SH-SY5Y (cell line): Measurements from ENCODE around the gene TMEM47.

Experiments used
- GATA2 ChIP-seq: IDR thresholded peaks from 2 replicates; pipeline ENCODE4 v1.6.1; 2011; ENCODE audit warnings: mild to moderate bottlenecking, low read depth, low read length
- GATA3 ChIP-seq: IDR thresholded peaks from 2 replicates; pipeline ENCODE4 v1.6.1; 2011; ENCODE audit warnings: low read depth, mild to moderate bottlenecking, low read length, moderate library complexity

DNA sequence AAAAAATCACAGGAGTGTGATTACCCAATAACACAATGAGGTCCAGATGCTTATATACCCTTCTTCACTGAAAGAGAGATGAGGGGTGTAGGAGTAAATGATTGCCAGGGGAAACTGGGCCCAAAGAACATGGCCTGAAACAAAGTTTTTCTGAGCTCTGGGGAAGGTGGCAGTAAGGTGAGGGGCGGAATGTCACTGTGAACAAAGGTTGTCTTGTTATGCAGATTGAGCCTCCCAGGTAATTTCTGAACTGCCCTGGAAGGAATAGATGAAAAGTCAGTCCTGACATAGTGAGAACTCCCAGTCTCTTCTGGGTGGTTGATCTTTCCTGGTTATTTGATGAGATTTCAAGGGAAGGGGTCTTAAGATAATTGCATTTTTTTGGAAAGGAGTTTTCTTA, 2.5 kb upstream of the TMEM47 start:
- TF ChIP-seq GATA2: no peak
- TF ChIP-seq GATA3: no peak
